Stimulated activated CD4-positive, alpha-beta T cell treated with anti-CD3 and anti-CD28 coated beads, Interleukin-15, amount 100 ng/mL, for 48 hours (primary cell): Measurements from ENCODE around the gene POU2AF3.
"Not testable (repeated sequence)": the region's sequence is repeated elsewhere in the genome, so short reads cannot be mapped to it uniquely, and the experiment has no call there.

Source experiments
- DNase-seq, 2 donors: peaks; one replicate each; pipeline ENCODE4 v3.0.0-alpha.2; 2020; ENCODE audit warnings: low read depth in 2 of 2

Gene POU2AF3

GRCh38 chr11:111298413-111299100 lies at the start of gene POU2AF3:
Gene POU2AF3, plus strand, starts transcription at chr11:111298546. Its CDS starts 36 bp downstream, at chr11:111298582.
- DNase-seq = no peak

DNA sequence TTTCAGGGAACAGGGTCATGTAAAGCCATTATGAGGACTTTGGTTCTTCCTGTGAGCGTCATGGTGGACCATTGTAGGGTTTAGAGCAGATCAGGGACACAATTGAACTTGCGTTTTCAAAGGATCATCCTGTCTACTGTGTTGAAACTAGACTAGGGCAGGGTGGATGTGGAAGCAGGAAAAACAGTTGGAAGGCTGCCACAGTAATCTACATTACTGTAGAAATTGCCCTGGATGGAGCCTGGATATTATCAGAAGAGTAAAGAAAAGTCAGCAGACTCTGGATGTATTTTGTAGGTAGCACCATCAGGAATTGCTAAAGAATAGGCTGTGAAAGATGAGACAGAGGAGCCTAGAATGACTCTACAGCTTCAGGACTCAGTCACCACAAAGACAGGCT lies 47.4 kb upstream of the POU2AF3 start:
- no peak for DNase-seq

GRCh38 chr11:111253131-111253530 lies 45.2 kb upstream of the POU2AF3 start:
- no peak for DNase-seq

- no peak for DNase-seq
These were observed 44.7 kb upstream of the POU2AF3 start for GRCh38 chr11:111253630-111254029.

DNA sequence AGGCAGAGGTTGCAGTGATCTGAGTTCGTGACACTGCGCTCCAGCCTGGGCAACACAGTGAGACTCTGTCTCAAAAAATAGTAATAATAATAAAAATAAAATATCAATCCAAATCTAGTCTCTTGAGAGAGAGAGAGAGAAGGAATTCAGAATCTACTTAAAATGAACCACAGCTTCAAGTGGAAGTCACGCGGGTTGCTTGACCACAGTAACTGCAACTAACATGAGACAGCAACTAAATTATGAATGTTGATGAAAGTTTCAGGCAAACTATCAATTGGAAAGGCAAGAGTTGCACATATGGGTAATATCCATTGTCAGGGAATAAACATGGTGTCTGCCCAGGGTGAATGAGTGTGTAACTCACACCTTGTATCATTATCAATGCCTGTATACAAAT lies 40.3 kb upstream of the POU2AF3 start:
- no peak for DNase-seq

- DNase-seq = no peak
These were observed 38.5 kb upstream of the POU2AF3 start for GRCh38 chr11:111259896-111260295.

DNA sequence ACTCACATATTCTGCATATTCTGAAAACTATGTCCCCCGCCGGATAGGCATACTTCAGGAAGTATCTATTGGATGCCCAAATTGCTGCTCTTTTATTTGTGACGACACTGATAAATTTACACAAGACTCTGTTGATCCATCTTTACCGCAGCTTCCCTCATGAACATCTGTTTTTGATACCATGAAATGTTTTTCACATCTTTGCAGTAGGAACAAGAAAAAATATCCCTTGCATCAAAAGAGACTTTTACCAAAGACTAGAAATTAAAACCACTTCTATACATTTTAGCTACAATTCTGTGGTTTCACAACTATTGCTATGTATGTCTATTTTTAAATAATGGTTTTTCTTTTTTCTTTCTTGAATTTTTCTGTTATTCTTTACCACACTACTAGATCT lies 37.5 kb upstream of the POU2AF3 start:
- DNase-seq = no peak

DNA sequence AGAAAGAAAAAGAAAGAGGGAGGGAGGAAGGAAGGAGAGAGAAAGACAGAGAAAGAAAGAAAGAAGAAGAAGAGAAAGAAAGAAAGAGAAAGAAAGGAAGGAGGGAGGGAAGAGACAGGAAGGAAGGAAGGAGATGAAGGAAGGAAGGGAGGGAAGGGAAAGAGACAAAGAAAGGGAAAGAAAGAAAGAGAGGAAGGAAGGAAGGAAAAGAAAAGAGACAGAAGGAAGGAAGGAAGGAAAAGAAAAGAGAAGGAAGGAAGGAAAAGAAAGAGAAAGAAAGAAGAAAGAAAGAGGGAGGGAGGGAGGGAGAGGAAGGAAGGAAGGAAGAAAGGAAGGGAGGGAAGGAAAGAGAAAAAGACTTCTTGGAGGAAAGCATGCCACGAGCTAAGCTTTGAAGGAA lies 33.7 kb upstream of the POU2AF3 start:
- no peak for DNase-seq

GRCh38 chr11:111265421-111265820 lies 32.9 kb upstream of the POU2AF3 start:
- DNase-seq = no peak

DNA sequence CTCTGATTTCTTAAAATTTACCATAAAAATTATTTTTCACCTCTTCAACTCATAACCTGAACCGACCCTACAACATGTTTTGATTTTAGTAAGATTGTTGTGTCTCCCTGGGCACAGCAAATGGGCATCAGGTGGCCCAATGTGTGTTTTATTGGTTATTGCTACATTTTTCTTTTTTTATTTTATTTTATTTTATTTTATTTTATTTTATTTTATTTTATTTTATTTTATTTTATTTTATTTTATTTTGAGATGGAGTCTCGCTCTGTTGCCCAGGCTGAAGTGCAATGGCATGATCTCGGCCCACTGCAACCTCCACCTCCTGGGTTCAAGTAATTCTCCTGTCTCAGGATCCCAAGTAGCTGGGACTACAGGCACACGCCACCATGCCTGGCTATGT lies 30.0 kb upstream of the POU2AF3 start:
- DNase-seq = not testable (repeated sequence)

DNA sequence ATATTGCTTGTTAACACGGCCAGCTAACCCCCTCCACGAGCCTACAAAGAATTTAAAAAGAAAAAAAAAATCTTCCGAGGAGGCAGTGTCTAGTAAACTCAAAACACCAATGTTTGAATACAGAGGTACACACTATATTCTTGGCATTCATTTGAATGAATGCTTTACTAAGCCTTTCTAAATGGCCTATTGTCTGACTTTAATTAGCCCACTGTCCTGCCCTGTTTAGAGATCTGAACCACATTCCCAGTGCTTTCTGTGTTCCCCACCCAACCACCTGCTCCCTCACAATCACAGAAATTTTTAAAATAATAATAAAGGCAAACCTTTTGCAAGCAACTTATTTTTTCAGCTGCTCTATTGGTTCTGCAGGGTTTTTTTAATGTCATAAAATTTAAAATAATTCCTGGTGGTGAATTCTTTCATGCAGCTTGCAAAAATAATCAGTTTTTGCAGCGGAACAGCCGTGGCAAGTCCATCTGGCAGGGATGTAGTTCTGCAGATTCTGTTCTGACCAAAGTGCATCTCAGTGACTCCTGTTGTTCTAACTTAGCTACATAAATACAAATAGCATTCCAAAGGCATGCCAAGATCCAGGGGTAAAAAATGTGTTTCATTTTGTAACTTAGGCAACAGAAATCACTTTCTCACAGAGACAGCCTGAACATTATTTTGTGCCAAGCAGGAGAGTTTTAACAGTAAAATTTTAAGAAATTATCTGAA lies 29.0 kb upstream of the POU2AF3 start:
- DNase-seq = no peak

- DNase-seq = no peak
These were observed 25.9 kb upstream of the POU2AF3 start for GRCh38 chr11:111272420-111272819.

DNA sequence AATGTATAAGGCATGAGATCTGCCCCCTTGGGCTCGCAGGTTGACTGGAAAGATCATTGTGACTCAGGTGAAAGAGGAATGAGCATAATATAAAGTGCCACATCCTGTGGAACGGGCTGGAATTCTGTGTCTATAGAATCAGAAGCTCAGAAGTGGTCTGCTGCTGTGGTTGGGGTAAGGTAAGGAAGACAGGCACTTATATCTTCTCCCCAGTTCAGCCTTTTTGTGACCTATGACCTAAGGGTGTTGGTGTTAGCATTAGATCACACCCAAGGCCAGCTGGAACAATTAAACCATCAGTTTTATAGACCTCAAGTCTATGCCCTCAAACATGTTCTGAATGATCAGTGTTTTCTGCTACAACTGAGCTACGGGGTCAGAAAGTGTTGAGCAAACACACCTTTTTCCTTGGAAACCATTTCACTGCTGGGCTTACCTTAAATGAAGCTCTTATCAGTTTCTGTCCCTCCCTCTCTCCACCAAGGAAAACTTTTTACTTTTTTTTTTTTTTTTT lies 15.7 kb upstream of the POU2AF3 start:
- no peak for DNase-seq

- DNase-seq = no peak
These were observed 14.3 kb upstream of the POU2AF3 start for GRCh38 chr11:111283945-111284481.

DNA sequence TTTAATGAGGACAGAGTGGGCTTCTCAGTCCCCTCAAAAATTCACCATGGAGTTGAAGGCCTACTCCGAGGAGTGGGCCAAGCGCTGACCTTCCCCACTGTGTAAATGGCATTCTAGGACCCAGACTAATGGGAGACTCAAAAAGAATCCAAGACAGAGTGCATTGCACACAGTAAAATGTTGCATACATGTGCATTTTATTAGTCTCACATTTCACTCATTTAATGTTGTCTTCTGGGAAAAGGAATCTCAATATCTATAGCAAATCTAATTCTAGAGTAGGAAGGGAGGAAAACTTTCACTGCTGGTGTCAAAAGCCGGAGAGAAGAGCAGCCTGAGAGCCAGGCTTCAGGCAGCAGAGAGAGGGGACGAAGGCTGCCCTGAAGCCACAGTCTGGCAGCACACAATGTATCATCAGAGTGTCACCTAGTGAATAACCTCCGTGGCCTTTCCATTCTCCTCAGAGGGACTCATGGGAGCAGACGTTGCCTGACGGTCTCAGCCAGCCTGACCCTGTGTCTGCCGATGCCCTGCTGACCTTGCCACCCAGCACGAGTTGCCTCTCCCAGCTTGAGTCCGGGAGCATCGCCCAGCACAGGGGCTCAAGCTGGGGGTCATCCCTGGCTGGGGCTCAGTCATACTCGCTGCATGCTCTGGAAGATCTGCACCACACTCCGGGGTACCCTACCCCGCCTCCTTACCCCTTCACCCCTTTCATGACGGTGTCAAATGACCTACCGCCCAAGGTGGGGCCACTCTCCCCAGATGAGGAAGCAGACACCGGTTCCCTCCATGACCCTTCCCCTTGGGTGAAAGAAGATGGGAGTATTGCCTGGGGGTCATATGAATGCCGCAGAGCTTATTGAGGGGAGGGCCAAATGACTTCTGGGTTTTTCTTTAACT lies 12.9 kb upstream of the POU2AF3 start:
- DNase-seq = no peak

DNA sequence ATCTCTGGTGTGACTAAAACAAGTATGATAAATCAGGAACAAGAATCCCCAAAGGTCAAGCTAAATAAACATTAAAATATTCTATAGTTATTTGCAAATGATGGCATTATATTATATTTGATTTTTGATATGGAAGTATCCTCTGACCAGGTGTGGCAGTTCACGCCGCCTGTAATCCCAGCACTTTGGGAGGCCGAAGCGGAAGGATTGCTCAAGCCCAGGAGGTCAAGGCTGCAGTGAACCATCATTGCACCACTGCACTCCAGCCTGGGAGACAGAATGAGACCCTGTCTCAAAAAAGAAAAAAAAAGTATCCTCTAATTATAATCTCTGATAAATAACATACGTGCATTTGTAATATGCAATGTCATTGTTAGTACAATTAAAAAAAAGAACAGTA lies 6.6 kb upstream of the POU2AF3 start:
- DNase-seq = no peak

DNA sequence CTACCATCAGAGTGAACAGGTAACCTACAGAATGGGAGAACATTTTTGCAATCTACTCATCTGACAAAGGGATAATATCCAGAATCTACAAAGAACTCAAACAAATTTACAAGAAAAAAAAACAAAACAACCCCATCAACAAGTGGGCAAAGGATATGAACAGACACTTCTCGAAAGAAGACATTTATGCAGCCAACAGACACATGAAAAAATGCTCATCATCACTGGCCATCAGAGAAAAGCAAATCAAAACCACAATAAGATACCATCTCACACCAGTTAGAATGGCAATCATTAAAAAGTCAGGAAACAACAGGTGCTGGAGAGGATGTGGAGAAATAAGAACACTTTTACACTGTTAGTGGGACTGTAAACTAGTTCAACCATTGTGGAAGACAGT lies 5.9 kb upstream of the POU2AF3 start:
- DNase-seq = not testable (repeated sequence)

GRCh38 chr11:111296196-111296595 lies 2.1 kb upstream of the POU2AF3 start:
- no peak for DNase-seq

DNA sequence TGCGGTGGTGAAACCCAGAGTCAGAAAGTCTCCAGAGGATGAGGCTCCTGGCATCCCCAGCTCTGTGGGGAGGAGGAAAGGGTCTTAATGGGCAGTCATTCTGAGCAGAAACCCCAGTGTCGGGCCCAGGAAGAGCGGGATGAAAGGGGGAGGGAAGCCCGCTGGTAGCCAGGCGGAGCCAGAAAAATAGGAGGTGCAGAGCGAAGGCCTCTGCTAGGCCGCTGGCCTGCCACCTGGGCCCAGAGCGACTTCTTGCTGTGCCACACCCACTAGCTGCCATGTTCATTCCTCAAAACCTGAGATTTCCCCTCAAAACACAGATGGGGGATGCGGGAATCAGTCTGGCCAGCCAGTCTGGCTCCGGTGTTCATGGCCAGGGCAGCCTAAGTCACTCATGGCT lies 650 bp upstream of the POU2AF3 start:
- no peak for DNase-seq

DNA sequence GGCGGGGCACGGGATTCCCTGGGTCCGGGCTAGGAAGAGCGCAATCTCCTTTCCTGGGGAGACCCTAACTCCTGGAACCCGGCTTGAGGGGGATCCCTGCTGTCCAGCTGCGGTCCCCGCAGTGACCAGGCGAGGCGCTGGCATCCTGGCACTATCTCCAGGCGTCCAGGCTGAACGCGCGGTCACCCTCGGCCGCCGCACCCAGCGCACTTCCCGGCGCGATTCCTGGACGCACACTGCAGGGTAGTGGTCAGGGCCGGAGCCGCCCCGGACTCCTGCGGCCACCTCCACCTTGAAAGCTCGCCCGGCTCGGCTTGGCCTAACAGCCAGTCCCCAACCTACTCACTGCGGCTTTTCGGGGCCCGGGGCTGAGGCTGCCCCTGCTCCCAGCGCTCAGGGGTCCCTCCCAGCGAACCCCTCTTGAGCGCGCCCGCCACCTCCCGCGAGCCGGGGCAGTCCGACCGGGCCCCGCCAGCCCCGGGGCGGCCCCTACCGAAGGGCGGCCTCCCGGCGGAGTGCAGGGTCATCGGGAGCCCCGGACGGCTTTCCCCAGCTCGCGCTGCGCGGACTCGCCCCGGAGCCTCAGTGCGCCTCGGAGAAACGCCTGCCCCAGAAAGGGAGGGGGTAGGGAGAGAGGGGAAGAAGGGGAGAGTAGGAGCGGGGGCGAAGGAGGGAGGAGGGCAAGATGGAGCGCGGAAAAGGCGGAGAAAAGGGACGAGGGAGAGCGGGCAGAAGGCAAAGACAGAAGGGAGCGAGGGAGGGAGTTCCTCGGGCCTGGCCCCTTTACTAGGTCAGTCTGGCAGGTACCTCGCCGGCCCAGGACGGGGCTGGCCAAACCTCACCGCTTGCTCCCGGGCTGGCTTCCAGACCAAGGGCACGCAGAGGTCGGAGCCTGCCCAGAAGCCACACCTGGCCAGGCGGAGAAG lies 1.0 kb downstream of the POU2AF3 start:
- DNase-seq = no peak

GRCh38 chr11:111300569-111300968 lies 2.2 kb downstream of the POU2AF3 start:
- no peak for DNase-seq
